ENCODE results near the gene KLK6. TPM values are rescaled to one million over a fixed set of nuclear protein-coding genes. Genes with fewer than 3 reads are reported as not detected.

The KLK6 gene
- total RNA-seq, 1 experiment from 2014 or later: not detected

DNA sequence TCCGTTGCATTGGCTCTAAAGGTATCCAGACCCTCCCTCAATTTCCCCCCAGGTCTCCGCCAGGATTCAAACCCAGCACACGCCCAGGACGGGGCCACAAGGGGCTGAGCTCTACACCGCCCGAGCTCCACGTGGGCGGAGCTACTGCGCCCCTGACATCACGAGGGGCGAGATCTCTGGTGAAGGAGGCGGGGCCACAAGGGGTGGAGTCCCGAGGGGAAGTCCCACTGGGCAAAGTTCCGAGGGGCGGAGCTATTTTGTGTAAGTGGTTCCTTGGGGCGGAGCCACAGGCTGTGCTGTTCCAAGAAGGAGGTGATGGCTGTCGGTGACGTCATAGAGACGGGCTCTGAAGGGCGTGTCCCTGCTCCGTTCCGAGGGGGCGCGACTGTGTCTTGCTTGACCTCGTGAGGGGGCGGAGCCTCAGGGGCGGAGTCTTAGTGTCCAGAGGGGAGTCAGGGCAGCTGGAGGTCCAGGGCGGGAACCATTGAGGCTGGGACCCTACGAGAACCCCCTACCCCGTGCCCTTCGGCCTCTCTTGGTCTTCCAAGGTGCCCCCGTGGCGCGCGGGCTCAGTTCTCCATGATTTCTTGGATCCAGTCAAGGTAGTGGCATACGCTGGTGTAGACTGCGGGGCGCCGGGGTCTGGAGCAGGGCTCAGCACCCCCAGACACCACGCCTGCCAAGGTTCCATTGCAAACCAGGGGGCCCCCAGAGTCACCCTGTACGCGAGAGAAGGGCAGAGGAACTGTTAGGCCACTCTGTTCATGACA, 33.3 kb upstream of the KLK6 start:
- BruUV-seq (replicated peaks): no TSS peak
- Histone ChIP-seq H3K4me3 (ENCODE audit: low read depth, low read length, poor library complexity, severe bottlenecking) (no peak overlapping the region), H3K27ac (ENCODE audit: low read depth, low read length, poor library complexity, severe bottlenecking) (no peak overlapping the region), H3K36me3 (ENCODE audit: insufficient read depth, low read length, poor library complexity, severe bottlenecking) (no peaks in the 10 kb centered on the region), H3K27me3 (replicated peaks; ENCODE audit: insufficient read depth, low read depth, low read length, poor library complexity) (peaks cover 20% of the 10 kb centered on the region), H3K9me3 (ENCODE audit: low read depth, low read length, poor library complexity, severe bottlenecking) (no peaks in the 10 kb centered on the region), H3K4me1 (ENCODE audit: insufficient read depth, low read length, poor library complexity, severe bottlenecking) (no peaks in the 10 kb centered on the region)
- intact Hi-C loops (cut with micrococcal nuclease; ENCODE audit: unreplicated experiment): no loop called here
- TF ChIP-seq EZH2 (IDR thresholded peaks at IDR 0.05; ENCODE audit: borderline replicate concordance, low read depth, low read length, poor library complexity, severe bottlenecking): no peak
- TF ChIP-seq, protein P1, sequence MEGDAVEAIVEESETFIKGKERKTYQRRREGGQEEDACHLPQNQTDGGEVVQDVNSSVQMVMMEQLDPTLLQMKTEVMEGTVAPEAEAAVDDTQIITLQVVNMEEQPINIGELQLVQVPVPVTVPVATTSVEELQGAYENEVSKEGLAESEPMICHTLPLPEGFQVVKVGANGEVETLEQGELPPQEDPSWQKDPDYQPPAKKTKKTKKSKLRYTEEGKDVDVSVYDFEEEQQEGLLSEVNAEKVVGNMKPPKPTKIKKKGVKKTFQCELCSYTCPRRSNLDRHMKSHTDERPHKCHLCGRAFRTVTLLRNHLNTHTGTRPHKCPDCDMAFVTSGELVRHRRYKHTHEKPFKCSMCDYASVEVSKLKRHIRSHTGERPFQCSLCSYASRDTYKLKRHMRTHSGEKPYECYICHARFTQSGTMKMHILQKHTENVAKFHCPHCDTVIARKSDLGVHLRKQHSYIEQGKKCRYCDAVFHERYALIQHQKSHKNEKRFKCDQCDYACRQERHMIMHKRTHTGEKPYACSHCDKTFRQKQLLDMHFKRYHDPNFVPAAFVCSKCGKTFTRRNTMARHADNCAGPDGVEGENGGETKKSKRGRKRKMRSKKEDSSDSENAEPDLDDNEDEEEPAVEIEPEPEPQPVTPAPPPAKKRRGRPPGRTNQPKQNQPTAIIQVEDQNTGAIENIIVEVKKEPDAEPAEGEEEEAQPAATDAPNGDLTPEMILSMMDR (conservative IDR thresholded peaks at IDR 0.05; ENCODE audit: low read depth, low read length): no peak
- DNase-seq (ENCODE audit: low spot score): peak; percentile 61
- CTCF ChIA-PET: interaction anchor here (0.6 to 1.2 kb wide), 2 partner anchors 14 to 78 kb away, joined by 3 to 5 read pairs; no protein-coding TSS in a partner anchor
- POLR2A ChIA-PET (ENCODE audit: low non-redundant PET): no interaction called here

DNA sequence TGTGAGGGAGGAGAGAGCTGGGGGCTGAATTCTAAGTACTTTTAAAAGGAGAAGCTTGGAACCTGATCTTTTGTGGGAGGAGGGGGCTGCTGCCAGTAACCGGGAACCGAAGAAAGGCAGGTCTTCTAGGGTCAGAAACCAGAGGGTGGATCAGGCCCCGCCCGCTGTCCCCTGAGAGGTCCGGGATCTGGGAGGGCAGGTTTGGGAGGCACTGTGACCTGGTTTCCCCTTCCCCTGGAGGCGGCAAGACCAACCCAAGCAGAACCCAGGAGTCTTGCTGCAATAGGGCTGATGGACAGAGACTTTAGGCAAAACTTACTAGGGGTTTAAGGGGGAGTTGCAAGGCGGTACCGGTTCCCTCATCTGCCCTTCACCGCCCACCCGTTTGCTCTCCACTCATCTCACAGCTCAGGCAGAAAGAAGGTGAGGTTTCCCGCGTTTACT, 32.7 kb upstream of the KLK6 start:
- DNase-seq (ENCODE audit: low spot score): no peak
- Histone ChIP-seq H3K27ac (ENCODE audit: low read depth, low read length, poor library complexity, severe bottlenecking) (no peak overlapping the region), H3K9me3 (ENCODE audit: low read depth, low read length, poor library complexity, severe bottlenecking) (no peaks in the 10 kb centered on the region), H3K36me3 (ENCODE audit: insufficient read depth, low read length, poor library complexity, severe bottlenecking) (no peaks in the 10 kb centered on the region), H3K4me1 (ENCODE audit: insufficient read depth, low read length, poor library complexity, severe bottlenecking) (no peaks in the 10 kb centered on the region), H3K4me3 (ENCODE audit: low read depth, low read length, poor library complexity, severe bottlenecking) (no peak overlapping the region), H3K27me3 (replicated peaks; ENCODE audit: insufficient read depth, low read depth, low read length, poor library complexity) (peaks cover 14% of the 10 kb centered on the region)
- ChIA-PET POLR2A (ENCODE audit: low non-redundant PET) (no interaction called here), CTCF (interaction anchor here (1.2 kb wide), 1 partner anchor 15 kb away, joined by 3 read pairs; no protein-coding TSS in a partner anchor)
- TF ChIP-seq, protein P1 (conservative IDR thresholded peaks at IDR 0.05; ENCODE audit: low read depth, low read length): no peak
- no peak for TF ChIP-seq EZH2 (IDR thresholded peaks at IDR 0.05; ENCODE audit: borderline replicate concordance, low read depth, low read length, poor library complexity, severe bottlenecking)
- intact Hi-C loops (cut with micrococcal nuclease; ENCODE audit: unreplicated experiment): no loop called here
- BruUV-seq (replicated peaks): no TSS peak

DNA sequence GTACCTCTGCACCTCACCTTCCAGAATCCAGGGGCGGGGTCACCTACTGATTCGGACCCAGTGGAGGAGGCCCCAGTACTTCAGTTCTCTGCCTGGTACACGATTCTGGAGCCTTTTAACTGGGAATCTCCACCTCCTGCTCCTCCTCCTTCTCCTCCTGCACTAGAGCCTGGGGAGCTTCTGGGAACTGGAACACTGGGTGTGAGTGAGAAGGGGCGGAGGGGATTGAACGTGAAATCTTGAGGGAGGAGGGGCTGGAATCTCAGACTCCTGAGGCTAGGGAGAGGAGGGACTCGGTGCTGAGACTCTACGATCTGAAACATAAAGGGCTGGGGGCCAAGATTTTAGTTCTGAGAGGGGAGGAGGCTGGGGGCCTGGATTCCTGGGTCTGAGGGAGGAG, 32.1 kb upstream of the KLK6 start, which contains the start of gene KLK8:
Gene KLK8, minus strand, starts transcription at position 90 of the 400 bp plus-strand sequence. CDS start 437 bp downstream, outside the sequence.
- CTCF ChIA-PET: no interaction called here
- intact Hi-C loops (cut with micrococcal nuclease; ENCODE audit: unreplicated experiment): no loop called here
- H3K27ac ChIP-seq (ENCODE audit: low read depth, low read length, poor library complexity, severe bottlenecking): no peak within 1 kb of the TSS
- POLR2A ChIA-PET (ENCODE audit: low non-redundant PET): no interaction called here
- no TSS peak for BruUV-seq (replicated peaks)
- H3K4me1 ChIP-seq (ENCODE audit: insufficient read depth, low read length, poor library complexity, severe bottlenecking): no peaks in the 10 kb centered on the region
- no peak for DNase-seq (ENCODE audit: low spot score)
- no peak for TF ChIP-seq EZH2 (IDR thresholded peaks at IDR 0.05; ENCODE audit: borderline replicate concordance, low read depth, low read length, poor library complexity, severe bottlenecking)
- no peaks in the 10 kb centered on the region for H3K36me3 ChIP-seq (ENCODE audit: insufficient read depth, low read length, poor library complexity, severe bottlenecking)
- H3K4me3 ChIP-seq (ENCODE audit: low read depth, low read length, poor library complexity, severe bottlenecking): no peak within 1 kb of the TSS
- H3K27me3 ChIP-seq (replicated peaks; ENCODE audit: insufficient read depth, low read depth, low read length, poor library complexity): peaks cover 10% of the 10 kb centered on the region
- no peaks in the 10 kb centered on the region for H3K9me3 ChIP-seq (ENCODE audit: low read depth, low read length, poor library complexity, severe bottlenecking)
